Measurements from ENCODE around the gene MRPS34.

MRPS34 gene

DNA sequence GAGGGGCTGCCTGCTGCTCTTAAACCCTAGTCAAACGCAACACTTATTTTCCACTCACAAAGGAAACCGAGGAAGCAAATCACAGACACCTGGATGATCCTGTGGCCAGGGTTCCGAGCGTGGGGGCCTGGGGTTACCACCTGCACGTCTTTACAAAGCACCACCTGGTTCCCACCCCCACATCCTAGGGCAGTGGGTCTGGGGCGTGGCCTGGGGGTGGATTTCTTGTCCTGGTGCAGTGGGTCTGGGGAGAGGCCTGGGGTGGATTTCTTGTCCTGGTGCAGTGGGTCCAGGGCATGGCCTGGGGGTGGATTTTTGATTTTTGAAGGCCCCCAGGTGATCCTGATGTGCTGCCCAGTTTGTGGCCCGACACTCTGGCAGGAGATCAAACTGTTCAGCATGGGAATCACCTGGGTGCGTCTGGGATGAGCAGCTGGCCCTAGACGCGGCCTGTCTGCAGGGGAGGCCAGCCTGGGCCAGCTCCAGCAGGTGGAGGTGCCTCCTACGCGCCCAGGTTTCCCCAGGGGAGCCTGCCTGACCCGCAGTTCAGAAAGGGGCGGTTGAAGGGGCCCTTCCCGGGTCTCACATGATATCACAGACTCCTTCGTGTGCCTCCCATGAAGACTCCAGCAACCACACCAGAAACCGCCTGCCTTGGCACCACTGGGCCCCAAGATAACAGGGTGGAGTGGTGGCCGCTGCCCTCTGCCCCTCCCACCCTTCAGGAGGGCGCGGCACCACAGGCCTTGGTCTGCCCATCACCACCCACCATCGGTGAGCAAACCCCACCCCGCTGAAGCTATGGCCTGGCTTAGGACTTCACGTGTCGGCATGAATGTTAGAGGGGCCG is 47.4 kb upstream of the MRPS34 start:
- Histone ChIP-seq H2AFZ (ENCODE audit: low read length) (no peak overlapping the region), H3K79me2 (ENCODE audit: insufficient read depth, low read length) (no peaks in the 10 kb centered on the region), H4K20me1 (ENCODE audit: insufficient read depth, low read length) (no peaks in the 10 kb centered on the region), H3K27ac (ENCODE audit: low read depth, low read length, poor library complexity, severe bottlenecking) (no peak overlapping the region), H3K9me2 (ENCODE audit: low read depth, low read length) (no peaks in the 10 kb centered on the region), H3K4me1 (ENCODE audit: insufficient read depth, low read length, severe bottlenecking) (no peaks in the 10 kb centered on the region), H3K4me3 (ENCODE audit: low read depth, low read length, poor library complexity, severe bottlenecking) (no peak overlapping the region), H3K9ac (ENCODE audit: low read length) (no peak overlapping the region), H3K27me3 (ENCODE audit: insufficient read depth, low read length) (0 out of 2 replicates have a peak, but pooled peaks cover 1% of the 10 kb centered on the region), H3K4me2 (ENCODE audit: low read length) (no peak overlapping the region), H3F3A (ENCODE audit: insufficient read depth, low read length) (no peaks in the 10 kb centered on the region), H3K9me3 (ENCODE audit: low read length) (no peaks in the 10 kb centered on the region), H3K36me3 (ENCODE audit: insufficient read depth, low read length) (no peaks in the 10 kb centered on the region)
- TF ChIP-seq CTCF (IDR thresholded peaks at IDR 0.05; ENCODE audit: low read length) (no peak), EZH2 (IDR thresholded peaks at IDR 0.05; ENCODE audit: borderline replicate concordance, low read length) (no peak)

DNA sequence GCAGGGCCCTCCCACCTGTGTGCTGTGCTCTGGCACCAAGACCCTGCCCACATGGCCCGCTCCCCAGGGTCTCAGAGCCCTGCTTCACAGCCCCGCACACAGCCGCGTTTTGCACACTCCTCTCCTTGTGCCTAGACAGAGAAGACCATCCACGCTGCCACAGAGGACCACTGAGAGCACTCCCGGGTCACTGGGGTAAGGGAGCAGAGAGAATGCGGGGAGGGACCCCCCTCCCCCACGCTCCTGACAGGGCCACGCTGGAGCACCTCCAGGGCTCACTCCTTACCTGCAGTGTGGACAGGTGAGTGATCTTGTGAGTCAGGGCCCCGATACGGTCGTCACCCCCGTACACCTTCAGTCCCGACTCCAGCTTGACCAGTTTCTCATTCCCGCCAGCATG is 46.7 kb upstream of the MRPS34 start:
- Histone ChIP-seq H3K36me3 (ENCODE audit: insufficient read depth, low read length) (no peaks in the 10 kb centered on the region), H3K4me3 (ENCODE audit: low read depth, low read length, poor library complexity, severe bottlenecking) (no peak overlapping the region), H2AFZ (ENCODE audit: low read length) (no peak overlapping the region), H3K9me2 (ENCODE audit: low read depth, low read length) (no peaks in the 10 kb centered on the region), H3K9me3 (ENCODE audit: low read length) (no peaks in the 10 kb centered on the region), H3K27ac (ENCODE audit: low read depth, low read length, poor library complexity, severe bottlenecking) (no peak overlapping the region), H3K4me2 (ENCODE audit: low read length) (no peak overlapping the region), H3K4me1 (ENCODE audit: insufficient read depth, low read length, severe bottlenecking) (no peaks in the 10 kb centered on the region), H3K79me2 (ENCODE audit: insufficient read depth, low read length) (no peaks in the 10 kb centered on the region), H3K9ac (ENCODE audit: low read length) (no peak overlapping the region), H4K20me1 (ENCODE audit: insufficient read depth, low read length) (no peaks in the 10 kb centered on the region), H3K27me3 (ENCODE audit: insufficient read depth, low read length) (no peaks in the 10 kb centered on the region), H3F3A (ENCODE audit: insufficient read depth, low read length) (no peaks in the 10 kb centered on the region)
- TF ChIP-seq EZH2 (IDR thresholded peaks at IDR 0.05; ENCODE audit: borderline replicate concordance, low read length) (no peak), CTCF (IDR thresholded peaks at IDR 0.05; ENCODE audit: low read length) (no peak)

GRCh38 chr16:1818873-1819525 is 46.1 kb upstream of the MRPS34 start:
- H4K20me1 ChIP-seq (ENCODE audit: insufficient read depth, low read length): no peaks in the 10 kb centered on the region

More at GRCh38 chr16:1818873-1819525, 46.1 kb upstream of the MRPS34 start:
- H3K9me2 ChIP-seq (ENCODE audit: low read depth, low read length): no peaks in the 10 kb centered on the region
- no peaks in the 10 kb centered on the region for H3F3A ChIP-seq (ENCODE audit: insufficient read depth, low read length)
- no peak overlapping the region for H2AFZ ChIP-seq (ENCODE audit: low read length)
- H3K9me3 ChIP-seq (ENCODE audit: low read length): no peaks in the 10 kb centered on the region
- no peak overlapping the region for H3K4me2 ChIP-seq (ENCODE audit: low read length)
- no peaks in the 10 kb centered on the region for H3K4me1 ChIP-seq (ENCODE audit: insufficient read depth, low read length, severe bottlenecking)
- H3K79me2 ChIP-seq (ENCODE audit: insufficient read depth, low read length): no peaks in the 10 kb centered on the region
- H3K27ac ChIP-seq (ENCODE audit: low read depth, low read length, poor library complexity, severe bottlenecking): no peak overlapping the region
- H3K36me3 ChIP-seq (ENCODE audit: insufficient read depth, low read length): no peaks in the 10 kb centered on the region
- no peak overlapping the region for H3K4me3 ChIP-seq (ENCODE audit: low read depth, low read length, poor library complexity, severe bottlenecking)
- TF ChIP-seq EZH2 (IDR thresholded peaks at IDR 0.05; ENCODE audit: borderline replicate concordance, low read length): no peak
- no peak for TF ChIP-seq CTCF (IDR thresholded peaks at IDR 0.05; ENCODE audit: low read length)
- H3K9ac ChIP-seq (ENCODE audit: low read length): no peak overlapping the region
- no peaks in the 10 kb centered on the region for H3K27me3 ChIP-seq (ENCODE audit: insufficient read depth, low read length)

All from OCI-LY1 (cell line).